Upper lobe of left lung (tissue), 4 donors: ENCODE results near the gene HIGD1A.

Source experiments
- EP300 ChIP-seq, 4 donors: sonication (generic); formaldehyde crosslinking; IDR thresholded peaks; one replicate each; pipeline ENCODE4 v1.5.1; 2017; ENCODE audit warnings: antibody characterized with exemption in 4 of 4, control low read depth in 2 of 4
- POLR2A ChIP-seq, 4 donors: fragments of 450-650 bp; IDR thresholded peaks; one replicate each; pipeline ENCODE4 v1.5.1; 2016 to 2017; ENCODE audit warnings: antibody characterized with exemption in 4 of 4, mild to moderate bottlenecking in 2 of 4
- POLR2AphosphoS5 ChIP-seq, 2 donors: sonication (generic); formaldehyde crosslinking; IDR thresholded peaks; one replicate each; pipeline ENCODE4 v1.5.1; 2017; ENCODE audit warnings: antibody characterized with exemption in 2 of 2
- TF ChIP-seq, protein P1 (sequence below), 6 experiments: fragments of 450-650 bp in 4 of 6; fragments of 200-600 bp in 2 of 6; sonication (generic) in 2 of 6; IDR thresholded peaks; one replicate each; pipeline ENCODE4 v1.5.1; 2016 to 2019; ENCODE audit warnings: antibody characterized with exemption in 6 of 6

DNA sequence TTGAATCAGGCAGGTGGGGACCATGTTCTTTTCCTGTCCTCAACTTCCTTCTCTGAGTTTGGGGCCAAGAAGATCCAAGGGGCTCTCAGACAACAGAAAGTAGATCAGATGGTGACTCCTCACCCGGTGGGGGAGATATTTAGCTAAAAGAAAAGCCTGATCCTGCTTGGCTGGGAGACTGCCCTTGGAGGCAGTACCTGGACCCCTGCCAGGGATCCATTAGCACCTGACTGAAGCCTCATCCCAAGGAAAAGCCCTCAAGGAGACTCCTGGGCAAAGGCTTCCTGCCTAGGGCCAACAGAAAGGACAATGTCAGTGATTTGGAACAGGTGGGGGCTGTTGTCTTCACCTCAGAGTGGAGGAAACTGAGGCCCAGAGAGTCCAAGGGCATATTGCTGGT is 68.2 kb downstream of the HIGD1A start:
- TF ChIP-seq, protein P1, sequence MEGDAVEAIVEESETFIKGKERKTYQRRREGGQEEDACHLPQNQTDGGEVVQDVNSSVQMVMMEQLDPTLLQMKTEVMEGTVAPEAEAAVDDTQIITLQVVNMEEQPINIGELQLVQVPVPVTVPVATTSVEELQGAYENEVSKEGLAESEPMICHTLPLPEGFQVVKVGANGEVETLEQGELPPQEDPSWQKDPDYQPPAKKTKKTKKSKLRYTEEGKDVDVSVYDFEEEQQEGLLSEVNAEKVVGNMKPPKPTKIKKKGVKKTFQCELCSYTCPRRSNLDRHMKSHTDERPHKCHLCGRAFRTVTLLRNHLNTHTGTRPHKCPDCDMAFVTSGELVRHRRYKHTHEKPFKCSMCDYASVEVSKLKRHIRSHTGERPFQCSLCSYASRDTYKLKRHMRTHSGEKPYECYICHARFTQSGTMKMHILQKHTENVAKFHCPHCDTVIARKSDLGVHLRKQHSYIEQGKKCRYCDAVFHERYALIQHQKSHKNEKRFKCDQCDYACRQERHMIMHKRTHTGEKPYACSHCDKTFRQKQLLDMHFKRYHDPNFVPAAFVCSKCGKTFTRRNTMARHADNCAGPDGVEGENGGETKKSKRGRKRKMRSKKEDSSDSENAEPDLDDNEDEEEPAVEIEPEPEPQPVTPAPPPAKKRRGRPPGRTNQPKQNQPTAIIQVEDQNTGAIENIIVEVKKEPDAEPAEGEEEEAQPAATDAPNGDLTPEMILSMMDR (IDR thresholded peaks at IDR 0.05) = no peak
- no peak for TF ChIP-seq POLR2AphosphoS5 (IDR thresholded peaks at IDR 0.05)
- TF ChIP-seq POLR2A (IDR thresholded peaks at IDR 0.05) = no peak
- TF ChIP-seq EP300 (IDR thresholded peaks at IDR 0.05) = no peak
